IPS-15b (cell line): Measurements from ENCODE around the gene GPC5.
"Not testable (repeated sequence)": the region's sequence is repeated elsewhere in the genome, so short reads cannot be mapped to it uniquely, and the experiment has no call there.

Experiments used
- H3K27me3 ChIP-seq: one replicate; pipeline ENCODE4 v1.6.1; 2013; ENCODE audit warnings: low read length; ENCODE audit not compliant: control insufficient read depth, insufficient read depth
- H3K36me3 ChIP-seq: one replicate; pipeline ENCODE4 v1.6.1; 2013; ENCODE audit warnings: low read length; ENCODE audit not compliant: control insufficient read depth, insufficient read depth
- H3K4me1 ChIP-seq: one replicate; pipeline ENCODE4 v1.6.1; 2013; ENCODE audit warnings: mild to moderate bottlenecking, low read length; ENCODE audit not compliant: control insufficient read depth, insufficient read depth
- H3K4me3 ChIP-seq: one replicate; pipeline ENCODE4 v1.5.1; 2013; ENCODE audit warnings: low read depth, low read length
- H3K9ac ChIP-seq: one replicate; pipeline ENCODE4 v1.6.1; 2013; ENCODE audit warnings: low read depth, mild to moderate bottlenecking, low read length
- H3K9me3 ChIP-seq: one replicate; pipeline ENCODE4 v1.6.1; 2013; ENCODE audit warnings: mild to moderate bottlenecking, low read length; ENCODE audit not compliant: control insufficient read depth, insufficient read depth

The GPC5 gene

GRCh38 chr13:92898946-92899345, 1500.5 kb downstream of the GPC5 start:
- not testable (repeated sequence) for H3K27me3 ChIP-seq, H3K9ac ChIP-seq, H3K9me3 ChIP-seq, H3K4me1 ChIP-seq, H3K4me3 ChIP-seq, H3K36me3 ChIP-seq

DNA sequence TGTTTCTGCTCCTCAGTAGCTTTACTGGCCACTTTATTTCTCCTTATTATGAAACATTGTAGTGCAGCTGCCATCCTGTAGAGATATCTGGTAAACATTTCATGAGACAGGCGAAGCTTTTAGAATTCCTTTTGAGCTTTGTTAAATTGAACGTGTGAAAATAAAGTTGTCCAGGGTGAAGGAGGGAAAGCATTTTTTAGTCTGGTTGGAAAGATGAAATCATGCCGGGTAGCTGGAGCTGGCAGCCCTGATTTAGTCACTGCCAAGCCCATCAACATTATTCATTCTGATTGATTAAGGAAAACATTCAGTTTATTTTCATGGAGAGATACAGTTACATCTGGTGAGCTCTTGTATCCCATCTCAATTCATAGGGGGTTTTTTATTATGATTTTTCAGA, 1502.0 kb downstream of the GPC5 start:
- Histone ChIP-seq H3K4me1 (no peaks in the 10 kb centered on the region), H3K36me3 (no peaks in the 10 kb centered on the region), H3K9me3 (no peaks in the 10 kb centered on the region), H3K9ac (no peak overlapping the region), H3K27me3 (no peaks in the 10 kb centered on the region), H3K4me3 (no peak overlapping the region)

DNA sequence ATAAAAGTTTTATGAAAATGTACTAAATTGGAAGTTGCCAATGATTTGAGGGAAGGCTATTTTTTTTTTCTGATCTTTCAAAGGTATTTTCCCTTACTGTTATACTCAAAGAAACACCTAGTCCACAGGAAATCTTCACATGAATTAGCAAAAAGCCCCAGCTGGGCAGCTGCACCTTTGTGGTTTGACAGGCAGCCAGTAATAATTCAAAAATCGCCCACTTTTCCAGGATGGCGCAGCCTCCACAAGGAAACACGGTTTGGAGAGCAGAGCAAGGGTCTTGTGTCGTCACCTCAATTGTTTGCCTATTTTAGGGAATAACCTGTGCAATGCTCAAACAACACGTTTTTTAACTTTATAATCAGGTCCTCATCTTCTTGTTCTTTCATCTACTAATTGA, 1503.3 kb downstream of the GPC5 start:
- no peaks in the 10 kb centered on the region for H3K36me3 ChIP-seq
- no peak overlapping the region for H3K4me3 ChIP-seq
- no peaks in the 10 kb centered on the region for H3K27me3 ChIP-seq
- H3K9ac ChIP-seq, result no peak overlapping the region
- no peaks in the 10 kb centered on the region for H3K4me1 ChIP-seq
- H3K9me3 ChIP-seq, result no peaks in the 10 kb centered on the region

GRCh38 chr13:92912629-92913028, 1514.2 kb downstream of the GPC5 start:
- H3K9me3 ChIP-seq, result no peaks in the 10 kb centered on the region
- no peak overlapping the region for H3K9ac ChIP-seq
- no peaks in the 10 kb centered on the region for H3K4me1 ChIP-seq
- H3K36me3 ChIP-seq, result no peaks in the 10 kb centered on the region
- H3K4me3 ChIP-seq, result no peak overlapping the region
- no peaks in the 10 kb centered on the region for H3K27me3 ChIP-seq

DNA sequence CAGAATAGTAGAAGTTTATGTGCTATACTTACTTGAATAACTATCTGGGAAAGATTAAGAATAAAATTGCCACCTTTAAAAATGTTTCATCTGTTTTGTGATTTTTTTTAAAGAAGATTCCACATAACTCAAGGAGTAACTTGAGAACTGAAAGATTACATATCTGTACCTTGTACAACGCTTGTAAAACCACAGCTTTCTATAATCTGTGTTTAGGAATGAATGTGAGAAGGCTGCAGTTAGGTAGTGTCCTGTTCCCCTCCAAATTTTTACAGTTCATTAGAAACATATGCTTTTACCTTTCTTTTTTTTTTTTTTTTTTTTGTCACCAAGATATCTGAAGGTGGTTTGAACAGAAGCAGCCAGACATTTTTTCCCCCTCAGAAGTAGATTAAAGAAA, 1515.4 kb downstream of the GPC5 start:
- Histone ChIP-seq H3K9me3 (no peaks in the 10 kb centered on the region), H3K9ac (no peak overlapping the region), H3K4me3 (no peak overlapping the region), H3K4me1 (no peaks in the 10 kb centered on the region), H3K36me3 (no peaks in the 10 kb centered on the region), H3K27me3 (no peaks in the 10 kb centered on the region)
